GM12892 (cell line): ENCODE data around the gene LDLRAD3.

Experiments
- POLR2A ChIP-seq: IDR thresholded peaks from 2 replicates; pipeline ENCODE4 v1.6.1; 2011; ENCODE audit warnings: low read depth, low read length, control low read depth
- POLR2AphosphoS5 ChIP-seq: IDR thresholded peaks from 2 replicates; pipeline ENCODE4 v1.6.1; 2011; ENCODE audit warnings: low read depth, low read length, control low read depth
- TAF1 ChIP-seq: IDR thresholded peaks from 2 replicates; pipeline ENCODE4 v1.6.1; 2011; ENCODE audit warnings: low read depth, mild to moderate bottlenecking, control low read depth, low read length, borderline replicate concordance

GRCh38 chr11:36048496-36049247 is 104.8 kb downstream of the LDLRAD3 start:
- TF ChIP-seq POLR2A (no peak), POLR2AphosphoS5 (no peak), TAF1 (no peak)
